NCI-H128 (cell line): ENCODE results near the gene MPZL1.
"Not testable (repeated sequence)": the region's sequence is repeated elsewhere in the genome, so short reads cannot be mapped to it uniquely, and the experiment has no call there.

Experiments
- DNase-seq: peaks from one replicate; lab custom pipeline; 2025; ENCODE audit not compliant: unreplicated experiment; lab: John Stamatoyannopoulos, UW

Gene MPZL1

DNA sequence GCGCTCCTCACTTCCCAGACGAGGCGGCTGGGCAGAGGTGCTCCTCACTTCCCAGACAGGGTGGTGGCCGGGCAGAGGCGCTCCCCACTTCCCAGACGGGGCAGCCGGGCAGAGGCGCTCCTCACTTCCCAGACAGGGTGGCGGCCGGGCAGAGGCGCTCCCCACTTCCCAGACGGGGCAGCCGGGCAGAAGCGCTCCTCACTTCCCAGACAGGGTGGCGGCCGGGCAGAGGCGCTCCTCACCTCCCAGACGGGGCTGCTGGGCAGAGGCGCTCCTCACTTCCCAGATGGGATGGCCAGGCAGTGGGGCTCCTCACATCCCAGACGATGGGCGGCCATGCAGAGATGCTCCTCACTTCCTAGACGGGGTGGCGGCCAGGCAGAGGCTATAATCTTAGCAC is 84.5 kb downstream of the MPZL1 start:
- not testable (repeated sequence) for DNase-seq

DNA sequence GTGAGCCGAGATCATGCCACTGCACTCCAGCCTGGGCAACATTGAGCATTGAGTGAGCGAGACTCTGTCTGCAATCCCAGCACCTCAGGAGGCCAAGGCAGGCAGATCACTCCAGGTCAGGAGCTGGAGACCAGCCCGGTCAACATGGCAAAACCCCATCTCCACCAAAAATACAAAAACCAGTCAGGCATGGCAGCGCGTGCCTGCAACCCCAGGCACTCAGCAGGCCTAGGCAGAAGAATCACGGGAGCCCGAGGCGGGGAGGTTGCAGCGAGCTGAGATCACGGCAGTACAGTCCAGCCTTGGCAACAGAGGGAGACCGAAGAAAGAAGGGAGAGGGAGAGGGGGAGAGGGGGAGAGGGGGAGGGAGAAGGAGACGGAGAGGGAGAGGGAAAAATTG is 84.9 kb downstream of the MPZL1 start:
- DNase-seq, result not testable (repeated sequence)

DNA sequence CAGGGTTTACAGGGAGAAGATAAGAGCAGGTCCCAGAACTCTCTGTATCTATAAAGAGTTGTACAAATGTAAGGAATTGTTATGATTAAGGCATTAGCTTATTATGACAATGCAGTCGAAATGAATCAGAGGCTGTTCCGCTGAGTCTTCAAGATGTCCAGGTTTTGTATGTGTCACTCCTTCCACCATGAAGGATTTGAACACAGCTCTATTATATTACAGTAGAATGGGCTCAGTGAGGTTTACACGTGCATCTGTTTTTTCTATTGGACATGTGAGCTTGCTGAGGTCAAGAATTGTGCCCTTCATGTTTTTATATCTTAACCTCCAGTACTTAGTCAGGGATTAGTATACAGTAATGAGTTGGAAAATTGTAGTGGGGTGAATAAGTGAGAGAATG is 86.3 kb downstream of the MPZL1 start:
- DNase-seq, result no peak

DNA sequence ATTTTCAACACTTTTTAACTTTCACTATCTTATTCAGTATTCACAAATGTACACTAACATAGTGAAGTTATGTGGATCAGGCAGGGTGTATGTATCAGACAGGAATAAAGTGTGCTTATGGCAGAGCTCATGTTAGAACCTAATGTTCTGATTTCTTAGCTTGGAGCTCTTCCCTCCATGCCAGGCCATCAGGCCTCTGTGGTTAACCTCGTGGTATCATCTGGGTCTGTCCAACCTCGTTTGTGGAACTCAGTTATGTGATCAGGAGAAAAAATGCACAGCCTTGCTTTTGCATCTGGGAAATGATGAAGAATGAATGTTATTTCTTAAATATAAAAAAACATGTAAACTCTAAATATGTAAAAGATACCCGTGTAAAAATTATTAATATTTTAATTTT is 86.9 kb downstream of the MPZL1 start:
- DNase-seq, result no peak

DNA sequence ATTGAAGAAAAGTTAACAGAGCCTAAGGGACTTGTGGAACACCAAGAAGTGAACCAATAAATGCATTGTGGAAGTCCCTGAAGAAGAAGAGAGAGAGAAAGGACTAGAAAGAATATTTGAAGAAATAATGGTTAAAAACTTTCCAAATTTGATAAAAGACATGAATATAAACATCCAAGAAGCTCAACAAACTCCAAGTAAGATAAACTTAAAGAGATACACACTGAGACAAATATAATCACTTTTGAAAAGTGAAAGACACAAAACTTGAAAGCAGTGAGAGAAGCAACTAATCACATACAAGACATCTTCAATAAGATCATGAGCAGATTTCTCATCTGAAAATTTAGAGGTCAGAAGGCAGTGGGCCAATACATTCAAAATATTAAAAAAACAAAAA is 91.2 kb downstream of the MPZL1 start:
- no peak for DNase-seq

DNA sequence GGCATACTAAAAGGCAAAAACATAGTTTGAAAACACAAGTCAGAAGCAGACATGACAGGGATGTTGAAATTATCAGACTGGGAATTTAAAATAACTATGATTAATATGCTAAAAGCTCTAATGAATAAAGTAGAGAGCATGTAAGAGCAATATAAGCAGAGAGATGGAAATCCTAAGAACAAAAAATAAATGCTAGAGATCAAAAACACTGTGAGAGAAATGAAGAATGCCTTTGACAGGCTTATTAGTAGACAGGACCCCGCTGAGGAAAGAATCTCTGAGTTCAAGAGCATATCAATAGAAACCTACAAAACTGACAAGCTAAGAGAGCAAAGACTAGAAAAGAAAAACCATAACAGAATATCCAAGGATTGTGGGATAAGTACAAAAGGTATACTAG is 93.9 kb downstream of the MPZL1 start:
- no peak for DNase-seq

DNA sequence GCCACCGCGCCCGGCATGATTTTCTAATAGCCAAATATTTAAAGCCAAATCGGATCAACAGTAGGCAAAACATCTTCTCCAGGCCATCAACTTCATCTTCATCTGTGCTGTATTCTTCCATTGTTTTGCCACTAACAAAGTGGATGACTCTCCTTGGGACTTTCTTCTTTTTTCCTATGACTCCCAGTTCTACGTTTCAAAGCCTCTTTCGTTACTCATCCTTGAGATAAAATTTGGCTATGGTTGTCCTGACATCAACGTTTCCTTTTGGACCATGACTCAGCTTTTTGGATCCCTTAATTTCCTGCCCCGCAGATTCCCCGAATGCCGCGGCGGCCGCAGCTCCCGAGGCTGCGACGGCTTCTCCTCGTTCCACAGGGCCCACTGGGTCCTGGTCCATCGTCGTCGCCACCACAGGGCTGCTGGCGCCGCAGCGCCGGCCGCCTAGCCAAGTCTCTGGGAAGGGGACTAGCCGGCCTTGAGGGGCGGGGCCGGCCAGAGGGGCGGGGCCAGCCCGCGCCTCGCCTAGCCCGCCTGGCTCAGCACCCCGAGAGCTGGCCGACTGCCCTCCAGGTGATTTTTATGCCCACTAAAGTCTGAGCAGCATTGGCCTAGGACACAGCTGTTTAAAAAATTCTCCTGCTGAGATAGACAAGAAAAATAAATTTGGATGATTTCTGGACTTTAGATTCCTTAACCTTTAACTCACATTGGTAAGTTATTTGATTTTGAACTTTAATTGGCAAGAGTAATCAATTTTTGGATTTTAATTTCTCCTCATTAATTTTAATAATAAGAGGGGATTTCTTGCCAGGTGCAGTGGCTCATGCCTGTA is 98.3 kb downstream of the MPZL1 start:
- DNase-seq, result no peak

DNA sequence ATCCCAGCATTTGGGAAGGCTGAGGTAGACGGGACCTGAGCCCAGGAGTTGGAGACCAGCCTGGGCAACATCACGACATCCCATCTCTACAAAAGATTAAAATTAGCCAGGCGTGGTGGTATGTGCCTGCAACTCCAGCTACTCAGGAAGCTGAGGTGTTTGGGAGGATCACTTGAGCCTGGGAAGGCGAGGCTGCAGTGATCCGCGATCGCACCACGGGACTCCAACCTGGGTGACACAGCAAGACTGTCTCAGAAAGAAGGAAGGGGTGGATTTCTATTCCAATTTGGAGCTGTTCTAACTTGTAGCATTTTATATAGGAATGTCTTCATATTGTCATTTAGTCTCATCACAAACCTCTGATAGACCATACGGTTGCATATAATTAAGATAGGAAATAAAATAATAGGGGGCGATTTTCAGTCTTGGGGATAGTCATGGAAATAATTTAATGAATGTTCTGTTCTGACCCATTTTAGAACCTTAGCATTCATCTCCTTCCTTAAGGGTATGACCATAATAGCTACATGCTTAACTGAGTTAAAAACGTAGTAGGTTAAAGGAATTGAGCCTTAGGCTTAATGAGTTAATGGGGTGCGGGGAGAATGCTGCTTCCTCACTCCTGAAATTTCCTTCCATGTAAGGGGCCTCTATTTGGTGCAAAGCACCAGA is 99.0 kb downstream of the MPZL1 start:
- DNase-seq, result no peak

DNA sequence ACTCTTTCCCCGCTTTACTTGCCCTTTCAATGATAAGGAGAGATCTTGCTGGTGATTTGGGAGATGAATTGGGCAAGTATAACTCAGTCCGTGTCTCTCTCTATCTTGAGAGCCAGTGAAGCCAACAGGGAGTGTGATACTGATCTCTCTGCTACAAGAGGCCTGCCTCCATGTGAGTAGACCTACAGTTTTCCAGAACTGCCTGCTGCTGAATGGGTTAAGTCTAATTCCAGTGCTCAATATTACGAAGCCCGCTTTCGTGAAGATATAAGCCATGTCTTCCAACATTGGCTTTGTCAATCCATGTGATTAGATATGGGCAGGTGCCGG is 99.5 kb downstream of the MPZL1 start:
- DNase-seq, result no peak

DNA sequence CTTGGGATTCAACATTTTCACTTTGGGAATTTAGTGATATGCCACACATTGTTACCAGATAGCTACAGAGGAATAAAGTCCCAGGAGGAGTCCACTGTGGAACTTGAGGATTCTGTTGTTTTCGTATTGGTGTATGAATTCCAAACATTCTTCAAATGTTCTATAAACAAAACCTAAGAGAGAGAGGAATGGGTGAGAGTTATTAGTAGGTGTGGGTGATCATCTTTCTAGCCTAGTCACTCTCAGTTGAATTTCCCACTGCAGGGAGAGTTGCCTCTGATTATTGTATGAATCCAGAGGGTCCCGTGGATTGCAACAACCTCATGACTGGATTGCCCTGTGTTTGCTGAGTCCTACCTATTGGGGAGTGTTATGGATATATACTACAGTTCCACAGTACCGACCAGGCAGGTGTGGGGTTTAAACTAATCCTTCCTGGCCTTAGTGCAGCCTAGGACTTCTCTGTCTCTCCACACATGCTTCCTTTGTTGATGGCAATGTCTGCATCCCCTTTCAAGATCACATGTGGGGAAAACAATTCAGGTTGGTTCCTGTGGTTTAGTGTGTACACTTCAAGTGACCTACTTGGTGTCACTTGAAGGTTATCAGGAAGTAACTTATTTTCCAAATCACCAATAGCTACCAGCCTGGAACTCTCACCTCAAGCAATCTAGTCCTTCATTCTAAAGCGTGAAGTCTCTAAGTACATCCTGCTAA is 100.3 kb downstream of the MPZL1 start:
- DNase-seq, result no peak

DNA sequence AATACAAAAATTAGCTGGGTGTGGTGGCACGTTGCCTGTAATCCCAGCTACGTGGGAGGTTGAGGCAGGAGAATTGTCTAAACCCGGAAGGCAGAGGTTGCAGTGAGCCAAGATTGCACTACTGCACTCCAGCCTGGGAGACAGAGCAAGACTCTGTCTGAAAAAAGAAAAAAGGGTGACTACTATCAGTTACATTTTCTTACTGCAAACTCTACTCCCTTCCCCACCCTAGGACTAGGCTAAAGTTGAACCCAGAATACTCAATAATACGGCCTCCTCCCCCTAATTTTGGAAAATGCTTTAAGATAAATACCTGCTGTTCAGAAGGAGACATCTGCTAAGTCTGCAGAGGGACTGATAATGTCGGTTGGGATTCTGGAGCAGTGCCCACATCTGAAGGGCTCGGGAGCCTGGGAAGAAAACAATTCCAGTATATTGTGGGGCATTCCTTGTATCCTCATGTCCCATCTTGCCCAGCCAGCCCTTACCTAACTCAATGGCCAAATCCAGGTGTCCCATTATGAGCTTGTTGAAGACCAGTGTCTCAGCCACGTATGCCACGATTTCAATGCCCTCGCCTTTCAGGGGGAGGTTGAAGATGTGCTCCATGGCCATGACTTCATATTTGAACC is 102.5 kb downstream of the MPZL1 start:
- DNase-seq, result no peak

DNA sequence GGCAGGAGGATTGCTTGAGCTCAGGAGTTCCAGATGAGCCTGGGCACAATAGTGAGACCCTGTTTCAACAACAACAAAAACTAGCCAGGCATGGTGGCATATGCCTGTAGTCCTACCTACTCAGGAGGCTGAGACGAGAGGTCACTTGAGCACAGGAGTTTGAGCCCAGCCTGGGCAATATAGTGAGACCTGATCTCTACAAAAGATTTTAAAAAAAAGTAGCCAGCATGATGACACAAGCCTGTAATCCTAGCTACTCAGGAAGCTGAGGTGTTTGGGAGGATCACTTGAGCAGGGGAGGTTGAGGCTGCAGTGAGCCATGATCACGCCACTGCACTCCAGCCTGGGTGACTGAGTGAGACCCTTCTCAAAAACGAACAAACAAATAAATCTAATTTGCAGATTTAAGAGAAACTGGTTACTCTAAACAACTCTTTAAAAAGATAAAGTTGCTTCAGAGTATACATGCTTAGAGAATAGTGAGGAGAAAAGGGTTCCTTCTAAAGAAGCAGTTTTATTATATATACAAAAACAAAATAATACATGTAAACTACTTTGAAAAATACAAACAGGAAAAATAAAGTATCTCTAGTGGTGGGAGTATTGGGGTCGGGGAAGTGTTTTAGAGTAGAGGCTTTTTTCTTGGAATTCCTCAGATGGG is 103.8 kb downstream of the MPZL1 start:
- DNase-seq, result no peak

DNA sequence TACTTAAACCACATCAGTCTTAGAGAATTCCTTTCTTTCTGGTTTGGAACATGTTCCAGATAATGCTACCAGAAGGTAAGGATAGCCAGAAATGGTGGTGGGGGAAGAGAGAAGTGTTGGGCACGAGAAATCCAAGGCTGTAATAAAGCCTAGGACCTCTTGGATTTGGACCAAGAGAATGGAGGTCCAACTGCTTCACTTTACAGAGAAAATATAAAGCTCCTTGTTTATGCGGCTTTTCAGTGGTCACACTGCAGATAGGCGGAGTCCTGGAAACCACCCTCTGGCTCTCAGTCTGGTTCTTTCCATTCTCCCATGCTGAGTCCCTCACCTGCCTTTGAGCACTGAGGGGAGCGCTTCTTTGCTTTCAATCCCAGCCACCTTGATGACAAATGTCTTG is 104.3 kb downstream of the MPZL1 start:
- DNase-seq, result no peak

DNA sequence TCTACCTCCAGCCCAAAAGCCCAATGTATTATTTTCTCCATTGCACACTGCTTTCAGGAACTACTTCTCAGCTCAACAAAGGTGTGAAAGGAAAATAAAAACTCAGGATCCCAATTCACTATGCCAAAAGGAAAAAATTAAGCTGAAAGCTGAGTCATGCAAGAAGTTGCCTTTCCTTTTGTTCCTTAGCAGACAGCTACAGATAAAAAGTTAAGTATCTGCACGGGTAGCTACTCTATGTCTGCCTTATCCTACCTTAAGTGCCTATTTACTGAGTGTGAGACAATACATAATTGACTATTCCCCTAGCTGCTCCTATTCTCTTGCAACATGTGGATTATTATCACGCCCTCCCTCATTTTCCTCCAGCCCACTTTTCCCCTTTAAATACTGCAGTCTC is 108.1 kb downstream of the MPZL1 start:
- no peak for DNase-seq

DNA sequence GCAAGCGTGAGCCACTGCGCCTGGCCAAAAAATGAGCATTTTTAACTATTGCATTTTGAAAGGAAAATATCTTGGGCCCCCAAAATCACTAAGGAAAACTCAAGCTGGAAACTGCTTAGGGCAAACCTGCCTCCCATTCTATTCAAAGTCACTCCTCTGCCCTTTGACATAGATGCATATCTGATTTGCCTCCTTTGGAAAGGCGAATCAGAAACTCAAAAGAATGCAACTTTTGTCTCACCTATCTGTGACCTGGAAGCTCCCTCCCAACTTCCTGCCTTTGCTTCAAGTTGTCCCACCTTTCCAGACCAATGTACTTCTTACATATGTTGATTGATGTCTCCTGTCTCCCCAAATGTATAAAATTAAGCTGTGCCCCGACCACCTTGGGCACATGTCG is 108.9 kb downstream of the MPZL1 start:
- not testable (repeated sequence) for DNase-seq

DNA sequence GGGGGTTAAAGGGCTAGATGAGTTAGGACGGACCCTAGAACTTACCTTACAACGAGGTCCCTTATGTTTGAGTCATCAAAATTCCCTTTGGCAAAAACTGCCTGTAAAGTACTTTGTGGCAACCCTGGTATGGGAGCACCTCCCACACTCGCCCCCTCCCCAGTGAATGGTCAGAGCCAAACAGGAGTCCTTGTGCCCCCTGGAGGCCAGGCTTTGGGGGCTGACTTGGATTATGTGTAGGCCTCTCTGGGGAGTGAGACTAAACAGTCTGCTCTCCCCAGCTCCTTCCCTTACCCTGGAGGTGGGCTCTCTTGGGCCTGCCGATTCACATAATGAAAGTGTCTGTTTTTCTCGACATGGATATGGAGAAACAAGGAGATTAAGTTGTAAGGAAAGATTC is 110.9 kb downstream of the MPZL1 start:
- DNase-seq, result no peak

DNA sequence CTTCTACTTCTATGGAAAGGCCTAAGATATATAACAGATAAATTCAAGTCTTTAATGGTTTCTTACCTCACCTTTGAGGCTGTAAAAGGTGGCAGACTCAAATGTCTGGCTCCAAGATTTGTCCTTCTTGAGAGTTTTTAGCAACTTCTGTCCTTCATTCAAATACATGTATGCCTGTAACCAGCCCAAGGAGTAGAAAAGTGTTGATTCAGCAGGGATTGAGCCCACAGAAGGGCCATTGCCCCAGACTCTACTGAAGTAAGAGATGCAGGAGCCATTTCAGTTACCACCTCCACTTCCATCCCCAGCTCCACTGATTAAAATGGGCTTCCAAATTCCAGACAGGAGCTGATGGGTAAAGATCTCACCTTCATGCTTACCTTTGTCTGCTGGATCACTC is 112.1 kb downstream of the MPZL1 start:
- no peak for DNase-seq

DNA sequence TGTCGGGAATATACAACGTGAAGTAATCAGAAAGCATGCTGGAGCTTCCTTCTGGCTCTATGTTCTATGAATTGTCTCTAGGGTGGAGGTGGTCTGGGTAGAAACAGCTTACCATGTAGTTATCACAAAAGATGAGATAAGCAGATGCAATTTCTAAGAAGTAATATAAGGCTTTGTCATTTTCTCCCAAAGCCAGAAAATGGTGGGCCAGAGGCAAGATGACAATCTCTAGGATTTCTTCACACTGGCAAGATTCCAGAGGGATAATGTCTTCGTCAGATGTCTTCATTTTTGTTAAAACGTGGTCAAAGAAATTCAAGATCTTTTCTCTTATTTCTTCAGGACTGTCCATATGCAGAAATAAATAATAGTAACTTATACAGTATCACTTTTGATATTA is 114.4 kb downstream of the MPZL1 start:
- no peak for DNase-seq

DNA sequence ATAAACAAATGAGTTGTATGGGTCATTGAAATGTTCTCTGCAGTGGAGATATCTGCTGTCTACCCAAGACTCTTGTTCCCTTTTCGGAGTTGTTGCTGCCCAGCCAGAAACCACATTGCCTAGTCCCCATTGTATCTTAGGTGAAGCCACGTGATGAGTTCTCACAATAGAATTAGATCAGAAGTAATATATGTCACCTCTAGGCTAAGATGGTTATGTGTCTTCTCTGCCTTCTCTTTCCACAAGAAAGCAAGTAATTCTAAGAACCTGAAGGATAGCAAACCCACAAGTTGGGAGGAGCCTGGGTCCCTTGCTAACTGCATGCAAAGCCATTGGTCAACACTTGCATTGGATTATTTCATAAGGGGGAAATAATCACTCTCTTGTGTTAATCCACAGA is 115.5 kb downstream of the MPZL1 start:
- DNase-seq, result no peak

DNA sequence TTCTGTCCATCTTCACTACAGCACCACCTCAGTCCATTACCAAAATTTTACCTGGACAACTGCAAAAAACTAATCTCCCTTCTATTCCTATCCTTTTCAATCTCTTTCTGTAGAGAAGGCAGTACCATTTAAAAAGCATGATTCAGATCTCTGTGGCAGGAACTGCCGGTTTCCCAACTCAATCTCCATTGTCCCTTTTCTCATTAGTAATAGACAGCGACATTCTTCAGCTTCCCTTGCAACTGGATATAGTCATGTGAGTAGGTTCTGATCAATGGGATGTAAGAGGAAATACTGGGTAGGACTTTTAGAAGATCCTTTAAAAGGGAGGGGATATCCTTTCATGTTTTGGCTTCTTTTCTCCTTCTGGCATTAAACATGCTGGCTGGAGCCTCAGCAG is 117.2 kb downstream of the MPZL1 start:
- no peak for DNase-seq
